NCI-H460 (cell line): ENCODE data around the gene ATIC. TPM values are rescaled to one million over a fixed set of nuclear protein-coding genes. Genes with fewer than 3 reads are reported as not detected.

Experiments
- DNase-seq: peaks from one replicate; pipeline ENCODE4 v3.0.0-alpha.2; 2016; ENCODE audit warnings: low read depth; ENCODE audit errors: extremely low read depth
- total RNA-seq: library from RNA; depleted of rRNA; stranded (reverse); fragments of >200 nt; shearing (Covaris generic); gene quantifications from 2 replicates; pipeline ENCODE4 v1.2.3, GENCODE V29; 2014

ATIC gene
- total RNA-seq, 1 experiment from 2014 or later, result 64.4 TPM

DNA sequence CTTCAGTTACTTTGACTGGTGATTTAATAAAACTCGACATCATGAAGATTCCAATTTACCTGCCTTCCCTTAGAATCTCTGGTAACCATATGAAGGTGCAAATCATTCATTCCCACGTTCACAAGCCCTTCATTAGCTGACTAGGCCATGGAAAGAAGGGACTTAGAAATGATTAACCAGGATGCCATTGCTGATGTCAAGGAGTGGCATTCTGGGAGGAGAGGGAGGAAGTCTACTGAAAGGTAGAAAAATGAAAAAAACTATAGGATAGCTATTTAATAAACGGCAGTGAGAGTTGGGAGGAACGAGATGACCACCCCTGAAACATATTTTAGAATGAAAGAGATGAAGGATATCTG is 1.4 kb downstream of the ATIC start:
- DNase-seq, result no peak

DNA sequence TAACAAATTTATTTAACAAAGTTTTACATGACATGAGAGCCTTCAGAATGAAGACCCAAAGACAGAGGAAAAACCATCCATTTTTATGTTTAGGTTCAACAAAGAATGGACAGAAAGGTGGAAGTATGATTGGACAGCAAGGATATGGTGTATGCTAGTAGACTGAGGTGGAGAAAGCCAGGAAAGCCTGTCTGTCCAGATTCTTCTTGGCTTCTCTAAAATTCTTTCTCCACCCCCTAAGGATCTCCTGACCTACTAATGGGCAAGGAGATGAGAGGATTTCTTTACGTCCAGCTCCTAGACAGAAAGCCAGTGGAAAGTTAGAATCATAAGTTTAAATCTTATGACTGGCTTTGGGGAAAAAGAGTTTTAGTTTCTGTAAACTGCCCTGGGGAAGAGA is 3.0 kb downstream of the ATIC start:
- no peak for DNase-seq

GRCh38 chr2:215315301-215315700 is 3.4 kb downstream of the ATIC start:
- DNase-seq, result no peak

DNA sequence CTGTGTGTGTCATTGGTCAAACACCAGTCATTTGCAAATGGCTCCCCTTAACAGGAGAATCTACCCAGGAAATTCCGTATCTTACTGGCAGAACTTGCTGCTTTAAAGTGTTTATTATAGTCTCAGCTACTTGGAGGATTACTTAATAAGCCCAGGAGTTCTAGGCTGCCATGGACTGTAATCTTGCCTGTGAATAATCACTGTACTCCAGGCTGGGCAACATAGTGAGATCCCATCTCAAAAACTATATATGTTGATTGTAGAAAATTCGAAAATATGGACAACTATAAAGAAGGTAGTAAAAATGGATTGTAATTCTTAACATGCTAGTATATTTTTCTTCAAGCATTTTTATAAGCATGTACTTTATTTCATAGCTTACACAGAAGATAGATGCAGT is 4.5 kb downstream of the ATIC start:
- no peak for DNase-seq

DNA sequence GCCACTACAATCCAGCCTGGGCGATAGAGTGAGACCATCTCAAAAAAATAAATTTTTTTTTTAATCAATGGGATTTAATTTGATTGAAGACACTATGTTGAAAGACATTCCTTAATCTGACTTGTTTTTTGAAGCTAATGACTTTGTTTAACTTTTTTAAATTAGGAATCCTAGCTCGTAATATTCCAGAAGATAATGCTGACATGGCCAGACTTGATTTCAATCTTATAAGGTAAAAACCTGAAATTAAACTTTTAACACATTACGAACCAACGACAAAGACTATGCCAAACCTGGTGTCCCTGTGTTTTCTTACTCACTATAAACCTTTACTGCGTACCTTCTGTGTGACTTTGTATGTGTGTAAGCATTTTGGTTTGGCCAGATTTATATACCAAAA is 7.6 kb downstream of the ATIC start:
- DNase-seq, result no peak

- no peak for DNase-seq
Measured at GRCh38 chr2:215320102-215320501, 8.2 kb downstream of the ATIC start.

- DNase-seq, result no peak
Measured at GRCh38 chr2:215320679-215321078, 8.8 kb downstream of the ATIC start.

DNA sequence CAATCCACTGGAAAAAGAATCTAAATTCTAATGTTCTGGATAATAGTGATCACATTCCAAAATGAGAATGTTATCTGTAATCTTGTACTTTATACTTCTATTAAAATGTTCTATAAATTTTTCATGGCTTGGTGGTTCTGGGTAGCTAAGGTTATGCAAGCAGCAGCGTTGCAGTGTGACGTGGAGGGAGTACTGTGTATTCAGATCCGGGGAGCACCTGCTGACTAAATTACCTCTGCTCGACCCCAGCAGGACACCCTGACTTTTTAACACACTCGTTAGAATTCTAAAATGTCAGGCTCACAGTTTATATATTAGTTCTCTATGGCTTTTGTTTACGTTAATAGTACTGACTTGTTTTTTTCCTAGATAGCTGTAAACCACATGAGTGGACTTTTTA is 13.0 kb downstream of the ATIC start:
- no peak for DNase-seq

DNA sequence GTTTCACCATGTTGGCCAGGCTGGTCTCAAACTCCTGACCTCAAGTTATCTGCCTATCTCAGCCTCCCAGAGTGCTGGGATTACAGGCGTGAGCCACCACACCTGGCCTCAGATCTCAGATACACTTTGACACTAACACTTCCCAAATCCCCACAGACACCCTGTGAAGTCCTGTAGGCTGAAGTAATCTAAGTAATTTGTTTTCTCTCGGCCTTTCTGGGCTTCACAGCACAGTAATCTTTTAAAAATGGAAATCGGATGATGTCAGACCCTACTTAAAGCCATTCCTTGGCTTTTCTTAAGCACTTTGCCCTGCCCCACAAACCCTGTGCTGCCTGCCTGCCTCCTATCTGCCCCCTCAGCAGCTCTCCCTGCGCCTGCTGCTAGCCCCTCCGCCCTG is 16.2 kb downstream of the ATIC start:
- no peak for DNase-seq

- no peak for DNase-seq
Measured at GRCh38 chr2:215332872-215333595, 21.2 kb downstream of the ATIC start.

- no peak for DNase-seq
Measured at GRCh38 chr2:215338883-215339679, 27.2 kb downstream of the ATIC start.

GRCh38 chr2:215347878-215348277 is 36.0 kb downstream of the ATIC start:
- no peak for DNase-seq

- DNase-seq, result no peak
Measured at GRCh38 chr2:215352602-215353001, 40.7 kb downstream of the ATIC start.

DNA sequence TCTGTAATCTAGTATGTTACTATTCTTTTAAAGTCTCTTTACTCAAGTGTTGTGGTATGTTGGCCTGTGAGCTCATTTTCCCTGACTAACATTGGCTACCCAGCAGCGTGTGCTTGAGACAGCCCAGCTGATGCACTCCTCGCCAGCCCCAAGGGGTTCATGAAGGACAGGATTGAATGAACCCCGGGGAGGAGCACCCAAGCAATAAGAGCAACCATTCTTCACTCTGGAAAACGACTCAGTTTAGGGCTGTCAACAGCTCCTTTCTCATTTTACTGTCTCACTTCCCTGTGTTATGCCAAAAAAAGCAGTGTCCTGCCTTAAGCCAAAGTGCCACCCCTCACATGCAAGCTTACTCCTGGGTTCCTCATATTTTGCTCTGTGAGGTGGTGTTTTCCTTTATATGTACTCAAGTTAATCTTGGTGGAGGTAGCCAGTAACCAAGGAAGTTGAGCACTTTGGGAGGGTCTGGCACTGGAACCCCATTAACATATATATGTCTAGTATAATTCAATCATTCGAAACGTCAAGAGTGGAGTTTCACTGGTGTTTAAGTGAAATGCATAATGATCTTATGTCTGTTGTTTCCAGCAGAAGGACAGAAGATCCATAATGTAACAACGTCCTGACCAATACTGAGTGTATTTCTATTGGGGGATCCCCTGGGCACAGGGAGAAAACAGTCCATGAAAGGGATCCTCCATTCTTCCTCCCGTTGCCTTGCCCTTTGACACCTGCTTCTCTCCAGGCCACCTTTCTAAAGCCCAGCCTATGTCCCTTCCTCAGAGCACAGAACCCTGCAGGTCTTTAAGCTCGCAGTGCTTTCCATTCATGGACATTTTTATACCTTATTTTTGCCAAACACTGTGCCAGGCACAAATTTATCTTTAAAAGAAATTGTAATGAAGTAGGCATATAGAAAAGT is 43.2 kb downstream of the ATIC start:
- no peak for DNase-seq

DNA sequence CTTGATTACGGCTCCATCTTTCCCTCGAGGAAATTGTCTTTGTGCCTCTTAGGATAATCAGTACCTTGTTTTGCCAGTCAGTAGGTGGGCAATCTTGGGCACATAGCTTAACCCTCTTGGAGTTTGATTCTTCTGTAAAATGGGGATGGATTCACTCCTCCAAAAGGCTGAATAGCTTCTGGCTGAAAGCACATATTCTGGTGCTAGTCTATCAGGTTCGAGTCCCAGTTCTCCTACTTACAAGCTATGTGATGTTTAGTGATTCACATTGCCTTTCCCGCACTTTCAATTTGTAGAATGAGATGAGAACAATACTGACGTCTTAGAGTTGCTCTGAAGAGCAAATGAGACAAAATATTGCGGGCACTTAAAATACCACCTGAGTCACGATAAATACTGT is 43.9 kb downstream of the ATIC start:
- DNase-seq, result no peak

GRCh38 chr2:215356334-215356947 is 44.6 kb downstream of the ATIC start:
- DNase-seq, result no peak

DNA sequence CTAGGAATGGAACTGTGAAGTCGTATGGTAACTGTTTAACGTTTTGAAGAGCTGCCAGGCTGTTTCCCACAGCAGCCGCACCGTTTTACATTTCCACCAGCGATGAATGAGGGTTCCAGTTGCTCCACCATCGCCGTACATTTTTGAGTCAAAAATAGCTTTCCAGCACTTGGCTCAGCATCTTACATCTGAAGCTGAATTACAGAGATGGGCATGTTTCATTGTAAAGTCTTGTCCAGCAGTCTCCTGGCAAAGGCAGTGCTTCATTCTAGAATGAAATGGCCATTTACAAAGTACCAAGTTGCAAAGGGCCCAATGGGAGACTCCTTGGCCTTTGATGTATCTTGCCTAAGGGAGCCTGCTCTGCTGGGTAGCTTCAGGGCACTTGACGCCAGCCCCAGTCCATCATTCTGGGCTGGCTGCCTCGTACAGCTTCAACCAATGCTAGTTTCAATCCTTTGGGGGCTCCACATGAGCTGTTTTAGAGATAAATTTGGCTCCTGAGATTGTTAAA is 45.1 kb downstream of the ATIC start:
- DNase-seq, result no peak

DNA sequence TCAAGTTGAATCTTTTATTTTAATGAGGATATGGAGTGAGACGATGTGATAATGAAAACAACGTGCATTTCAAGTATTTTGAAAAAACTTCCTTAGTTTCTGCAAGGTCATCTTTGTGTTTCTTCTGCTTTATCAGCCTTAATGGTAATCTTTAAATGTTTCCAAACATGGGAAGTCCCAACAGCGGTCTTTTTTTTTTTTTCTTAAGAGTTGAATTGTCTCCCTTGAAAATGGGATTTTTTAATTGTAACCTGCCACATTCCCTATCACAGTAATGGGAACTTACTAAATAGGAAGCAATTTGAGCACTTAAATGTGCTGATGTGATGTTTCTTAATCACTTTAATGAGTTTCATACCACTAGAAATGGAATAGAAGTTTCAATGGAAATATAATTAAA is 45.8 kb downstream of the ATIC start:
- DNase-seq, result no peak

DNA sequence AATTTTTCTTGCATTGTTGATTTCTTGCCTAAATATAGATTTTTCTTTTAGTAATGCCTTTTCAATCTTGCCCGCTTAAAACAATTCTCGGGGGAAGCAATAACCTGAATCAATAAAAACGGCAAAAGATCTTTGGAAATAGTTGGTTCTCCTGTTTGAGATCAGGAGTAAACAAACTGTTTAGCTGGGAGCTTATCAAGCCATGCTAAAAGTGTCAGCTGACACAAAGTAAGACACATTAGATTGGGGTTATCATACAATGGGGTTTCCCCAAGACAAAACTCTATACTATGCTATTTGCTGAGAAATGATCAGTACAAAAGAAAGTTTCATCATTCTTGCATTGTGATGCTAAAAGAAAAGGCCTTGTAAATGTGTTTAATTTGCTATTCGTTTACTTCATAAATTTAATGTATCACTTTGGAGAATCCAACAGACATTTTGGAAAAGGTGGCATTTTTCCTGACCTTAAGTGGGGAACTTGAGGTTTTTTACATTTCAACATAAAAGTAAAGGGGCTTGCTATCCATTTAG is 46.5 kb downstream of the ATIC start:
- no peak for DNase-seq

DNA sequence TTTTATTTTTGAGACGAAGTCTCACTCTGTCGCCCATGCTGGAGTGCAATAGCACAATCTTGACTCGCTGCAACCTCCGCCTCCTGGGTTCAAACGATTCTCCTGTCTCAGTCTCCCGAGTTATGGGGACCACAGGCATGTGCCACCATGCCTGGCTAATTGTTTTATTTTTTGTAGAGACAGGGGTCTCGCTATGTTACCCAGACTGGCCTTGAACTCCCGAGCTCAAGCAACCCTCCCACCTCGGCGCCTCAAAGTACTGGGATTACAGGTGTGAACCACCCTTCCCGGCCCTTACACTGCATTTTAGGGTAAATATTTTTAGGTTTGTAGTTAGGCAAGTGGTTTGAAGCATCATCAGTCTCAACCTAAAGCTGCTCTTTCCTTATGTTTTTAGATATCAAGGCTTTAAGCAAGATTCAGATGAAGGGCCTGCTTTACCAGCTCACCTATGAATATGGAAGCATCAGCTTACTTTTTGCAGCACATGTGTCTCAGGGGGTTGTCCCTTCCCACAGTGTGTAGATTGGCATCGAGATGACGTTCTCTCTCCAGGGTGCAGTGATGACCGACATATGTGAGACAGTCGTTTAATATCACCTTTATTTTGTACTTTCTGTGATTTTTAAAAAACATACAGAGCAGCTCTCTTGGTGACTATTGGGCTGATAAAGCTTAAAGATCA is 47.2 kb downstream of the ATIC start:
- DNase-seq, result no peak
